Hepatocyte (in vitro differentiated cells): ENCODE results near the gene ADAMTS20. TPM values are rescaled to one million over a fixed set of nuclear protein-coding genes. Genes with fewer than 3 reads are reported as not detected.

ENCODE experiments used
- DNase-seq: peaks from one replicate; pipeline ENCODE4 v3.0.0-alpha.2; 2016; ENCODE audit warnings: low spot score
- H2AFZ ChIP-seq: fragments of 200-600 bp; sonication (generic); 2 replicates; pipeline ENCODE4 v1.6.0; 2016; ENCODE audit warnings: antibody characterized with exemption, mild to moderate bottlenecking
- H3K27ac ChIP-seq: fragments of 200-600 bp; sonication (generic); 2 replicates; pipeline ENCODE4 v1.5.1; 2016; ENCODE audit warnings: mild to moderate bottlenecking
- H3K27me3 ChIP-seq: fragments of 200-600 bp; sonication (generic); 2 replicates; pipeline ENCODE4 v1.6.1; 2016
- H3K36me3 ChIP-seq: fragments of 200-600 bp; sonication (generic); replicated peaks from 2 replicates; pipeline ENCODE4 v1.5.1; 2016; ENCODE audit warnings: low read depth; ENCODE audit not compliant: insufficient read depth
- H3K4me1 ChIP-seq: fragments of 200-600 bp; sonication (generic); 2 replicates; pipeline ENCODE4 v1.5.1; 2016; ENCODE audit warnings: mild to moderate bottlenecking, moderate library complexity; ENCODE audit not compliant: insufficient read depth
- H3K4me2 ChIP-seq: fragments of 200-600 bp; sonication (generic); 2 replicates; pipeline ENCODE4 v1.6.0; 2016
- H3K4me3 ChIP-seq: fragments of 200-600 bp; sonication (generic); 2 replicates; pipeline ENCODE4 v1.5.1; 2016; ENCODE audit warnings: mild to moderate bottlenecking
- H3K79me2 ChIP-seq: fragments of 200-600 bp; sonication (generic); 2 replicates; pipeline ENCODE4 v1.6.0; 2017; ENCODE audit warnings: mild to moderate bottlenecking
- H3K9me2 ChIP-seq: fragments of 200-600 bp; sonication (generic); replicated peaks from 2 replicates; pipeline ENCODE4 v1.6.0; 2017; ENCODE audit warnings: mild to moderate bottlenecking; ENCODE audit not compliant: insufficient read depth
- H3K9me3 ChIP-seq: fragments of 200-600 bp; sonication (generic); 2 replicates; pipeline ENCODE4 v1.5.1; 2016; ENCODE audit warnings: low read depth, mild to moderate bottlenecking
- H4K20me1 ChIP-seq: fragments of 200-600 bp; sonication (generic); 2 replicates; pipeline ENCODE4 v1.6.0; 2016; ENCODE audit warnings: mild to moderate bottlenecking; ENCODE audit not compliant: insufficient read depth, poor library complexity, severe bottlenecking
- EZH2 ChIP-seq: fragments of 200-600 bp; sonication (generic); IDR thresholded peaks from 2 replicates; pipeline ENCODE4 v1.6.1; 2016; ENCODE audit warnings: antibody characterized with exemption, mild to moderate bottlenecking, borderline replicate concordance
- EZH2phosphoT487 ChIP-seq: fragments of 200-600 bp; sonication (generic); IDR thresholded peaks from one replicate; pipeline ENCODE4 v1.6.1; 2018; ENCODE audit warnings: antibody characterized with exemption, mild to moderate bottlenecking, low read depth, moderate library complexity; ENCODE audit not compliant: unreplicated experiment, severe bottlenecking
- WGBS: methylation state at CpG from one replicate; pipeline ENCODE4 v1.1.6; 2016; ENCODE audit warnings: low lambda C conversion rate; ENCODE audit errors: missing lambda C conversion rate; 5-methylcytosine and 5-hydroxymethylcytosine counted together
- polyA plus RNA-seq: library from polyadenylated mRNA; unstranded; fragments of >200 nt; fragmentation: Nextera tagmentation; extraction: Ambion mirVana; gene quantifications from 2 replicates; pipeline ENCODE4 v1.2.1, GENCODE V29; 2016
- total RNA-seq: library from RNA; depleted of rRNA; stranded (reverse); fragments of >200 nt; gene quantifications from 2 replicates; pipeline ENCODE4 v1.2.3, GENCODE V29; 2014
- TF ChIP-seq, protein P1 (sequence below): fragments of 200-600 bp; sonication (generic); IDR thresholded peaks from 2 replicates; pipeline ENCODE4 v1.5.1; 2016; ENCODE audit warnings: antibody characterized with exemption, mild to moderate bottlenecking; ENCODE audit not compliant: poor library complexity

The ADAMTS20 gene
- total and polyA plus RNA-seq, 2 experiments from 2014 or later, result 0.47 to 1.2 TPM

DNA sequence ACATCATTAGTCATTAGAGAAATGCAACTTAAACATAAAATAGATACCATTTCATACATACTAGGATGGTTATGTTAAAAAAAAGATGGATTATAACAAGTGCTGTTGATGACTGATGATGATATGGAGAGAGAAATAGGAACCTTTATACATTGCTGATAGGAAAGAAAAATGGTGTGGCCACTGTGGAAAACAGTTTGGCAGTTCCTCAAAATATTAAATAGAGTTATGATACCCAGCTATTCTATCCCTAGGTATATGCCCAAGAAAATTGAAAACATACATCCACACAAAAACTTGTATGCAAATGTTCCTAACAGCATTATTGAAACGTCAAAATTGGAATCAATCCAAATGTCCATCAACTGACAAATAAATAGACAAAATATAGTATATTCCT, 170.1 kb downstream of the ADAMTS20 start:
- Histone ChIP-seq H4K20me1 (no peaks in the 10 kb centered on the region), H3K4me1 (no peaks in the 10 kb centered on the region), H3K4me3 (no peak overlapping the region), H3K27me3 (no peaks in the 10 kb centered on the region), H3K9me3 (no peaks in the 10 kb centered on the region), H3K27ac (no peak overlapping the region), H2AFZ (no peak overlapping the region), H3K79me2 (no peaks in the 10 kb centered on the region), H3K9me2 (no peaks in the 10 kb centered on the region), H3K36me3 (no peaks in the 10 kb centered on the region), H3K4me2 (no peak overlapping the region)
- 82% methylated on average over 1 of the region's 1 CpG for WGBS
- DNase-seq, result no peak
- TF ChIP-seq EZH2, result no peak
- TF ChIP-seq EZH2phosphoT487, result no peak
- TF ChIP-seq, protein P1, sequence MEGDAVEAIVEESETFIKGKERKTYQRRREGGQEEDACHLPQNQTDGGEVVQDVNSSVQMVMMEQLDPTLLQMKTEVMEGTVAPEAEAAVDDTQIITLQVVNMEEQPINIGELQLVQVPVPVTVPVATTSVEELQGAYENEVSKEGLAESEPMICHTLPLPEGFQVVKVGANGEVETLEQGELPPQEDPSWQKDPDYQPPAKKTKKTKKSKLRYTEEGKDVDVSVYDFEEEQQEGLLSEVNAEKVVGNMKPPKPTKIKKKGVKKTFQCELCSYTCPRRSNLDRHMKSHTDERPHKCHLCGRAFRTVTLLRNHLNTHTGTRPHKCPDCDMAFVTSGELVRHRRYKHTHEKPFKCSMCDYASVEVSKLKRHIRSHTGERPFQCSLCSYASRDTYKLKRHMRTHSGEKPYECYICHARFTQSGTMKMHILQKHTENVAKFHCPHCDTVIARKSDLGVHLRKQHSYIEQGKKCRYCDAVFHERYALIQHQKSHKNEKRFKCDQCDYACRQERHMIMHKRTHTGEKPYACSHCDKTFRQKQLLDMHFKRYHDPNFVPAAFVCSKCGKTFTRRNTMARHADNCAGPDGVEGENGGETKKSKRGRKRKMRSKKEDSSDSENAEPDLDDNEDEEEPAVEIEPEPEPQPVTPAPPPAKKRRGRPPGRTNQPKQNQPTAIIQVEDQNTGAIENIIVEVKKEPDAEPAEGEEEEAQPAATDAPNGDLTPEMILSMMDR, result no peak

DNA sequence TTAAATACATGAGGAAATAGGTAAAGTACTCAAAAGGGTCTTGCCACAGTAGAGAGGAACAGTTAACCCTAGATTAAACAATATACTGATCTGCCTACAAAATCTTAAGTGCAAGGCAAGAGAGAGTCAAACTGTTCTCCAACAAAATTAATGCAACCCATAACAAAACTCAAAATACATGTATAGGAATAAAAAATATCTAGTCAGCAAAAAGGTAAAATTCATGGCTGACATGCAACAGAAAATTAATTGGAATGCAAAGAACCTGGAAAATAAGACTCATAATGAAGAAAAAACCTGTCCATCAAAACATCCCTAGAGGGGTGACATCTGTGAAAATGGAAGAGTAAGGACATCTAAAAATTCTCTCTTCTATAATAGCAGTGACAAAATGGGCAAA, 173.6 kb downstream of the ADAMTS20 start:
- Histone ChIP-seq H3K4me2 (no peak overlapping the region), H3K36me3 (no peaks in the 10 kb centered on the region), H3K79me2 (no peaks in the 10 kb centered on the region), H4K20me1 (no peaks in the 10 kb centered on the region), H3K4me3 (no peak overlapping the region), H3K4me1 (no peaks in the 10 kb centered on the region), H3K9me2 (no peaks in the 10 kb centered on the region), H3K27me3 (no peaks in the 10 kb centered on the region), H2AFZ (no peak overlapping the region), H3K9me3 (no peaks in the 10 kb centered on the region), H3K27ac (no peak overlapping the region)
- TF ChIP-seq EZH2, result no peak
- TF ChIP-seq EZH2phosphoT487, result no peak
- TF ChIP-seq, protein P1, result no peak
- no peak for DNase-seq

DNA sequence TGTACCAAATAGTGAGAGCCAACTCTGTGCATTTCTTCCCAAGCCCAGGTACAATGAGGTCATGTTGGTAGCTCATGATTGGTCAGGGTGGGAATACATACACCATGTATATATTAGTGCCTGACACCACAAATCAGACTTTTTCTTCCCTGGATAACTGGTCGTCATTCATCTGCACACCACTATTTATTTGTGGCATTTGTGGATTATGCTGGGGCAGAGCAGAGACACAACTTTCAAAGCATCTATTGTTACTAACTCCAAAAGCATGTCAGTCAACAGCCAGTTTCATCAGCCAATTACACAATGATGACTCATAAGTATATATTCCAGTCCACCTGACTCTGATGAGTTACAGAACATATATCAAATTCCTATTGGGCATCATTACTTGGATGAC, 181.7 kb downstream of the ADAMTS20 start:
- Histone ChIP-seq H3K79me2 (no peaks in the 10 kb centered on the region), H3K4me2 (no peak overlapping the region), H3K36me3 (no peaks in the 10 kb centered on the region), H3K27ac (no peak overlapping the region), H3K4me3 (no peak overlapping the region), H2AFZ (no peak overlapping the region), H3K4me1 (no peaks in the 10 kb centered on the region), H3K9me3 (no peaks in the 10 kb centered on the region), H4K20me1 (no peaks in the 10 kb centered on the region), H3K9me2 (no peaks in the 10 kb centered on the region), H3K27me3 (no peaks in the 10 kb centered on the region)
- TF ChIP-seq EZH2 (no peak), EZH2phosphoT487 (no peak)
- TF ChIP-seq, protein P1, result no peak
- no peak for DNase-seq
- WGBS, result 69% methylated on average over 1 of the region's 1 CpG
